WI38 (cell line): ENCODE data around the gene CRADD.

Experiments
- H3K4me3 ChIP-seq: 2 replicates; pipeline ENCODE4 v1.5.1; 2011; ENCODE audit warnings: low read depth, mild to moderate bottlenecking, control low read depth, low read length
- CTCF ChIP-seq: IDR thresholded peaks from 2 replicates; pipeline ENCODE4 v1.5.1; 2012; ENCODE audit warnings: low read depth, mild to moderate bottlenecking, control low read depth, low read length

Gene CRADD

DNA sequence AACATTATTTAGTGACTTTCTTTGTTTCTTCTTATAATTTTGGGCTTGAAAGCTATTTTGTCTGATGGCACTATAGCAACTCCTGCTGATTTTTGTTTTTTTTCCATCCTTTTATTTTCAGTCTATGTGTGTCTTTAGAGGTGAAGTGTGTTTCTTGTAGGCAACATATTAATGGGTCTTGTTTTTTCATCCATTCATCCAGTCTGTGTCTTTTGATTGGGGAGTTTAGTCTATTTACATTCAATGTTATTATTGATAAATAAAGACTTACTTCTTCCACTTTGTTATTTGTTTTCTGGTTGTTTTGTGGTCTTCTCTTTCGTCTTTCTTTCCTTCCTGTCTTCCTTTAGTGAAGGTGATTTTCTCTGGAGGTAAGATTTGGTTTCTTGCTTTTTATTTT, 198.0 kb downstream of the CRADD start:
- no peak overlapping the region for H3K4me3 ChIP-seq
- TF ChIP-seq CTCF = no peak

- H3K4me3 ChIP-seq = no peak overlapping the region
- TF ChIP-seq CTCF = no peak
Observed at GRCh38 chr12:93876360-93876759, 199.2 kb downstream of the CRADD start.

DNA sequence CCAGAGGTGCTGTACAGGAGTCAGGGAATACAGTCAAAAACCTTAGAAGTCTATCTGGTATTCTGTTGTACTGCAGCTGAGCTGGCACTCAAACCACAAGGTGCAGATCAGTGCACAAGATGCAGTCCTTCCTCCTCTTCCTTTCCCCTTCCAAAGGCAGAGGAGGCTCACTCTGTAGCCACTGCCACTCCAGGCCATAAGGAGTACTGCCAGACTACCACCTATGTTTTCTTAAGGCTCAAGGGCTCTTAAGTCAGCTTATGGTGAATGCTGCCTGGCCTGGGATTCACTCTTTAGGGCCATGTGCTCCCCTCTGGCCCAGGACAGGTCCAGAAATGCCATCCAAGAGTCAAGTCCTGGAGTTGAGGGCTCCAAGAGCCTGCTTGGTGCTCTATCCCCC, 200.3 kb downstream of the CRADD start:
- no peak for TF ChIP-seq CTCF
- no peak overlapping the region for H3K4me3 ChIP-seq

DNA sequence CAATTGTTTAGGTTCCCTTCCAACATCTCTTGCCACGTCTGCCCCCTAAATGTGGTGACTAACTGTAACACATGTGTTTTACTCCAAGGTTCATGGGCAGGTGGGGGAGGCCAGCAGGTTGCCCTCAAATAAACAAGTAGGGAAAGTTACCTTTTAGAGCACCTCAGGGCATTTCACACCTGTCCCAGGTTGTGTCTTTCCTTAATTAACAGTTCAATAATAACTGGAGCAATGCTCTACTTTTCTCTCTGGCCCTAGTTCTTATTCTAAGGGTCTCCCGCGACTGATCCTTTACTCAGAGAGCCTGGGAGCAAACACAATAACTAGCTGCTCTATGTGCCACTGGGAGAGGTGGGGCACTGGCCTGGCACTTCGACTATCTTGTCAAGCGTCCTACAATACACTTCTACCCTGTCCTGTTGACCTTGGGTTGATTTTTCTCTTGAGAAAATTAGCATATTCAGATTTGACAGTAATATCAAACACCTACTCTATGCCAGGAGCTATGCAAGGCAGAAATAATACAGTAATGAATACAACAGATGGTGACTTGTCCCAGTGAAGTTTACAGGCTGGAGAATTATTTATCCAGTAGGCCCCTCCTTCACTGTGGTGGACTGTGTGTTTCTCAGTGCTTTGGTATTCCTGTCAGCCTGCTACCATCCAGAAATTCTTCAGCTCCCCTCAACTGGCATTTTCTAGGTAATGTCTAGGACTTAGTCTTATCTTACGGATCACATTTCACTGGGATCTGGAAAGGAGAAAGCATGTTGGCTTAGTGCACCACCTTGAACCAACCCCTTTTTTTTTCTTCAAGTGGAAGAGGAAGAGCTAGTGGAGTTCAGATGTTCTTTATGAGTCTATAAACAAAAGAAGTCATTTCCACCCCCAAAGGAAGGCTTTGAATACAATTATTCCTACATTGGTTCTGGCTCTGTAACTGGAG, 202.6 kb downstream of the CRADD start:
- no peak for TF ChIP-seq CTCF
- no peak overlapping the region for H3K4me3 ChIP-seq

DNA sequence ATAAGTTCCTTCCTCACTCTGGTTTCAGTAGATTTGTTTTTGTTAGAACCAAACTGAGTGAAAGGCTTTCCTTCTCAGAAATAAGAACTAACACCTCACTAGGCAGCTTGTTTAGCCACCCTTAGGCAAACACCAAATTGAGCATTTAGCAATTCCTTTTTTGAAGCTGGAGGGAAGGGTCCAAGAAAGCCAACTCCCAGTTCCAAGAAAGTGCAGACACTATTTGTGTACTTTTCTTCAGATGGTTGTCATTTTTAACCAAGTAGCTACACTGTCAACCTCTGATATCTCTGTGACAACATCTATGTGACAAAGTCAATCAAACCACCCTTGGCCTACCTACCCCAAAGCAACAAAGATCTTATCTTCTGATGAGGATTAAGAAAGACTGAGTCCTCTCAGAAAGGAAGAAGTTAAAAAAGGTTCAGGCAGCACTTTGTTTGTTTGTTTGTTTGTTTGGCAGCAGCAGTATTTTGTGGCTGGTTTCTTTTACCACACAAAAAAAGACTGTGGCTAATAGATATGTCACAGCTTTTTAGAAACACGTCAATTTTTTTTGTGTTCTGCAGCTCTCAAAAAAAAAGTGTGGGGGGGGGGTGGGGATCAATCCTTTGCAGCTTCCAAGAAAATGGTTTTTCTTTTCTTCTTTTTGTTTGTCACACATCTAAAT, 203.8 kb downstream of the CRADD start:
- H3K4me3 ChIP-seq = no peak overlapping the region
- no peak for TF ChIP-seq CTCF

- no peak for TF ChIP-seq CTCF
- H3K4me3 ChIP-seq = no peak overlapping the region
Observed at GRCh38 chr12:93882763-93883162, 205.6 kb downstream of the CRADD start.

GRCh38 chr12:93883436-93884154, 206.4 kb downstream of the CRADD start:
- TF ChIP-seq CTCF = no peak
- H3K4me3 ChIP-seq = no peak overlapping the region
